C4-2B (cell line): Measurements from ENCODE around the gene FCN1.

Experiments
- ZFX ChIP-seq: fragments of 450-650 bp; IDR thresholded peaks from 2 replicates; pipeline ENCODE4 v1.6.1; 2017
- TF ChIP-seq, protein P1 (sequence below): fragments of 450-650 bp; conservative IDR thresholded peaks from 2 replicates; pipeline ENCODE4 v1.5.1; 2017; ENCODE audit warnings: mild to moderate bottlenecking

- TF ChIP-seq, protein P1, sequence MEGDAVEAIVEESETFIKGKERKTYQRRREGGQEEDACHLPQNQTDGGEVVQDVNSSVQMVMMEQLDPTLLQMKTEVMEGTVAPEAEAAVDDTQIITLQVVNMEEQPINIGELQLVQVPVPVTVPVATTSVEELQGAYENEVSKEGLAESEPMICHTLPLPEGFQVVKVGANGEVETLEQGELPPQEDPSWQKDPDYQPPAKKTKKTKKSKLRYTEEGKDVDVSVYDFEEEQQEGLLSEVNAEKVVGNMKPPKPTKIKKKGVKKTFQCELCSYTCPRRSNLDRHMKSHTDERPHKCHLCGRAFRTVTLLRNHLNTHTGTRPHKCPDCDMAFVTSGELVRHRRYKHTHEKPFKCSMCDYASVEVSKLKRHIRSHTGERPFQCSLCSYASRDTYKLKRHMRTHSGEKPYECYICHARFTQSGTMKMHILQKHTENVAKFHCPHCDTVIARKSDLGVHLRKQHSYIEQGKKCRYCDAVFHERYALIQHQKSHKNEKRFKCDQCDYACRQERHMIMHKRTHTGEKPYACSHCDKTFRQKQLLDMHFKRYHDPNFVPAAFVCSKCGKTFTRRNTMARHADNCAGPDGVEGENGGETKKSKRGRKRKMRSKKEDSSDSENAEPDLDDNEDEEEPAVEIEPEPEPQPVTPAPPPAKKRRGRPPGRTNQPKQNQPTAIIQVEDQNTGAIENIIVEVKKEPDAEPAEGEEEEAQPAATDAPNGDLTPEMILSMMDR = no peak
- TF ChIP-seq ZFX = no peak
Observed at GRCh38 chr9:134898319-134898718, 19.4 kb downstream of the FCN1 start.
